Measurements from ENCODE around the gene BMS1.

Gene BMS1

DNA sequence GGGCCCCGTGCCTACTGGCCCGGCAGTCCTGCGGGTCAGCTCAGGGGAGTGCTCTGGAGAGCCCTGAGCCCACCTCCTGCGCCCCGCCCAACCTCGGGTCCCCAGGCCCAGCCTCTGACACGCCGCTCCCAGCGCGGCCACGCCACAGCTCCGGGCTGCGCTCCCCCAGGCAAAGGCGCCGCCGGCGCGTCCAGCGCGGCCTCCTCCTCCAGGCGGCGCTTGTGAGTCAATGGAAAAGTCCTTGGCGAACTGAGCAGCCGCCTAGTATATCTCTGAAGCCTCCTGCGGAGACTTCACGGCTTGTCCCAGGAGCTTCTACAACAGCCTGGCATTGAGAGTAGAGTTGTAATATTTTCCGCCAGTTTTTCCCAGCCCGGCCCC lies 29.5 kb upstream of the BMS1 start:
- DNase-seq (ENCODE audit: extremely low spot score): peak; percentile 56
- TF ChIP-seq CTCF (IDR thresholded peaks at IDR 0.05; ENCODE audit: control extremely low read depth, extremely low read depth, low read depth, missing control alignments): peak; percentile 52
- ChIA-PET CTCF (interaction anchor here (0.7 to 1.7 kb wide), 8 partner anchors 9 to 707 kb away, joined by 3 to 5 read pairs (median 3); no protein-coding TSS in a partner anchor), POLR2A (no interaction called here)

DNA sequence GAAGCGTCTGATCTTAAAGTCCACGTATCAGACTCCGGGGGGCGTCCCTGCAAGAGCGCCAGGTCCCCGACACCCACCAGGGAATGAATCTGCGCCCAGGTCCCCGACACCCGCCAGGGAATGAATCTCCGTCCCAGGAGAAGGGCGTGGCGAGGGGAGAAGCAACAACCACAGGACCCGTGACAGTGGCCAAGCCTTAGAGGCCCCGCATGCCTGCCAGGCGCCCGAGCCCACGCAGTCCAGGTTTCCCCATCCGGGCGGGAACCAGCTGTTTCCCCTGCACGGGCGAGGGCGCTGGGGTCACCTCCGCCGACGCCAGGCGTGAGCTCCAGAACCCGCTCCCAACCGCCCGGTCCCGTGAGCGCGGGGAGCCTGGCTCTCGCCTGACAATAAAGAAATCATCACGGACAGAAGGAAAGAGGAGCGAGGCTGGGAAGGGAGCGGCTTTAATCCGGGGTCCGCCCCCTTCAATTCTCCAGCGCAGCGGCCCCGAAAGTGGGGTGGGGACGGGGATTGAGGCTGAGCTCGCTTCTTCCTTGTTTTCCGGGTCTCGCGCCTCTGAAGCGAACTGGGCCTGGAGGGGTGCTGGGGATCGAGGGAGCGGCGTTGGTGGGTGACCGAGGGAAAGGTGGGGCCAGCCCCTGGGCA lies 29.0 kb upstream of the BMS1 start:
- POLR2A ChIA-PET: no interaction called here
- no peak for TF ChIP-seq CTCF (IDR thresholded peaks at IDR 0.05; ENCODE audit: control extremely low read depth, extremely low read depth, low read depth, missing control alignments)
- CTCF ChIA-PET: interaction anchor here (0.8 to 1.7 kb wide), 7 partner anchors 8 to 704 kb away, joined by 3 to 5 read pairs (median 3); no protein-coding TSS in a partner anchor

DNA sequence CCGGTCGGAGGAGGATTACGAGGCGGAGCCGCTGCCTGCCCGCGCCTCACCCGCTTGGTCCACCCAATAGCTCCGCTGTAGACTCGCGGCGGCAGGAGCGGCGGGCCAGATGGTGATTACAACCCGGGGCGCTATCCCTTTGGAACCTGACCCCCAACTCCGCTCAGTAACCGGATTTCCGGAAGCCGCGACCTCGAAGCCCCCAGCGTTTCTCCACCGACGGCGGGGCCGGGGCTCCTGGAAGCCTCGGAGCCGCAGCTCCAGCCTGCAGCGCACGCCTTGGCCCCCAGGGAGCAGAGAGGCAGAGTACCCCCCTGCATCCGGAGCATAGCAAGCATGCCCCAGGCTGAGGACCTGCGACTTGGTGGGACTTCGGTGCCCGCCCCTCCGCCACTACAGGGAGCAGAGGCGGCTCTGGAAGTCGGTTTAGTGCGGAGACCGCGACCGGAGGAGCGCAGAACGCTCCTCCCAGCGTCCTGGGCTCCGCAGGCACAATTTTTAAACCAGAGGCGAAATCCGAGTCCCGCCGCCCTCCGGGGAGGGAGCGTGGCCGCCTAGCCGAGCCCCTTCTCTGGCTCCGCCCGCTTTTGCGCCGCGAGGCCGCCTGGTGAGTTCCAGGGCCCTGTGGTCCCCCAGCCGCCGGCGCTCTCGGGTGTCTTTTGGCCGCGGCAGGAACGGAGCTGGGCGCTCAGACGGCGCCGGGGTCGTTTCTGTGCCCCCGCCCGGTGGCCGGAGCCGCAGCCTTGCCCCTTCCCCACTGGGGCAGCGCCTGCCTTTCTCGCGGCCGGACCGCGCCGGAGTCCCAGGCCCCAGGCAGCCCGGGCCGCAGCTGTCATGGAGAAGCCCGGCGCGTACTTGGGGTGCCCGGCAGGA lies 28.2 kb upstream of the BMS1 start:
- no peak for TF ChIP-seq CTCF (IDR thresholded peaks at IDR 0.05; ENCODE audit: control extremely low read depth, extremely low read depth, low read depth, missing control alignments)
- DNase-seq (ENCODE audit: extremely low spot score): peak; percentile 37
- ChIA-PET CTCF (interaction anchor here (0.8 to 1.7 kb wide), 4 partner anchors 14 to 341 kb away, joined by 3 to 5 read pairs (median 4); no protein-coding TSS in a partner anchor), POLR2A (no interaction called here)

More for the DNA sequence above, 29.0 kb upstream of the BMS1 start:
- DNase-seq (ENCODE audit: extremely low spot score): no peak

- POLR2A ChIA-PET: no interaction called here
- CTCF ChIA-PET: no interaction called here
- TF ChIP-seq CTCF (IDR thresholded peaks at IDR 0.05; ENCODE audit: control extremely low read depth, extremely low read depth, low read depth, missing control alignments): no peak
- DNase-seq (ENCODE audit: extremely low spot score): no peak
Measured at GRCh38 chr10:42755028-42755451, 27.6 kb upstream of the BMS1 start.

- ChIA-PET CTCF (no interaction called here), POLR2A (no interaction called here)
- no peak for DNase-seq (ENCODE audit: extremely low spot score)
- no peak for TF ChIP-seq CTCF (IDR thresholded peaks at IDR 0.05; ENCODE audit: control extremely low read depth, extremely low read depth, low read depth, missing control alignments)
Measured at GRCh38 chr10:42755556-42756093, 27.0 kb upstream of the BMS1 start.

- TF ChIP-seq CTCF (IDR thresholded peaks at IDR 0.05; ENCODE audit: control extremely low read depth, extremely low read depth, low read depth, missing control alignments): no peak
- DNase-seq (ENCODE audit: extremely low spot score): no peak
- ChIA-PET CTCF (interaction anchor here (1.2 kb wide), 1 partner anchor 14 kb away, joined by 3 read pairs; no protein-coding TSS in a partner anchor), POLR2A (no interaction called here)
Measured at GRCh38 chr10:42767906-42768305, 14.7 kb upstream of the BMS1 start.

Measured in GM10248 (cell line).